GM12878 (cell line): ENCODE data around the gene BRF1. TPM values are rescaled to one million over a fixed set of nuclear protein-coding genes. Genes with fewer than 3 reads are reported as not detected.

Experiments
- BCL11A ChIP-seq: IDR thresholded peaks from 2 replicates; pipeline ENCODE4 v1.6.1; 2011; ENCODE audit warnings: low read depth, low read length
- CBFB ChIP-seq: IDR thresholded peaks from 2 replicates; pipeline ENCODE4 v1.6.1; 2016; ENCODE audit warnings: antibody characterized with exemption, low read depth
- CHD2 ChIP-seq: IDR thresholded peaks from 2 replicates; pipeline ENCODE4 v1.6.1; 2011; ENCODE audit warnings: low read depth, low read length, improper control_type of control experiment, borderline replicate concordance
- CHD4 ChIP-seq: fragments of 200-600 bp; sonication (generic); IDR thresholded peaks from 2 replicates; pipeline ENCODE4 v1.6.1; 2016; ENCODE audit warnings: mild to moderate bottlenecking
- EED ChIP-seq: sonication (generic); IDR thresholded peaks from 2 replicates; pipeline ENCODE4 v1.6.1; 2016; ENCODE audit warnings: antibody characterized with exemption, low read depth
- FOXK2 ChIP-seq: fragments of 450-650 bp; IDR thresholded peaks from 2 replicates; pipeline ENCODE4 v1.6.1; 2017; ENCODE audit warnings: mild to moderate bottlenecking, moderate library complexity
- HDGF ChIP-seq: fragments of 450-650 bp; IDR thresholded peaks from 2 replicates; pipeline ENCODE4 v1.6.1; 2016; ENCODE audit warnings: antibody characterized with exemption
- MLLT1 ChIP-seq: fragments of 450-650 bp; IDR thresholded peaks from 2 replicates; pipeline ENCODE4 v1.6.1; 2016; ENCODE audit warnings: mild to moderate bottlenecking
- MYB ChIP-seq: fragments of 150-350 bp; IDR thresholded peaks from 2 replicates; pipeline ENCODE4 v1.6.1; 2014; ENCODE audit warnings: mild to moderate bottlenecking, low read depth, low read length, borderline replicate concordance
- NR2C2 ChIP-seq: IDR thresholded peaks from 2 replicates; pipeline ENCODE4 v1.6.1; 2011; ENCODE audit warnings: borderline replicate concordance, low read depth; ENCODE audit not compliant: control insufficient read depth, insufficient read length
- NRF1 ChIP-seq: conservative IDR thresholded peaks from 2 replicates; pipeline ENCODE4 v1.6.1; 2011; ENCODE audit warnings: mild to moderate bottlenecking, low read depth, low read length, improper control_type of control experiment
- PRDM15 ChIP-seq: fragments of 450-650 bp; formaldehyde crosslinking; IDR thresholded peaks from 2 replicates; pipeline ENCODE4 v1.4.0; 2020; ENCODE audit warnings: mild to moderate bottlenecking, moderate library complexity
- SMARCA5 ChIP-seq: fragments of 450-650 bp; IDR thresholded peaks from 2 replicates; pipeline ENCODE4 v1.6.1; 2017; ENCODE audit warnings: mild to moderate bottlenecking
- SREBF1 ChIP-seq: IDR thresholded peaks from 2 replicates; pipeline ENCODE4 v1.6.1; 2012; ENCODE audit warnings: mild to moderate bottlenecking, low read length
- SREBF2 ChIP-seq: IDR thresholded peaks from 2 replicates; pipeline ENCODE4 v1.6.1; 2012; ENCODE audit warnings: mild to moderate bottlenecking, low read length
- ZNF622 ChIP-seq: fragments of 450-650 bp; IDR thresholded peaks from 2 replicates; pipeline ENCODE4 v1.6.1; 2017; ENCODE audit warnings: mild to moderate bottlenecking, inconsistent platforms
- polyA plus RNA-seq, 11 experiments: library from polyadenylated mRNA; depleted of rRNA in 4 of 11; unstranded in 6 of 11; stranded (reverse) in 5 of 11; fragments of >200 nt; fragmentation: Nextera tagmentation in 4 of 11; fragmentation: Illumina TruSeq in 1 of 11; extraction: Ambion mirVana in 4 of 11; extraction: Trizol in 1 of 11; gene quantifications; 1 replicate in 1 of 11; 2 replicates in 10 of 11; pipeline versions ENCODE4 v1.2.1 to v1.2.3, GENCODE V29; 2011 to 2016; ENCODE audit warnings: inconsistent platforms in 2 of 11, missing spikeins in 2 of 11, low read depth in 1 of 11
- total RNA-seq, 4 experiments: library from RNA; depleted of rRNA in 3 of 4; stranded (reverse); fragments of >200 nt in 3 of 4; fragmentation: Illumina TruSeq in 1 of 4; extraction: Trizol in 1 of 4; gene quantifications; 2 replicates each; pipeline versions ENCODE4 v1.2.1 to v1.2.3, GENCODE V29; 2013 to 2021
- TF ChIP-seq, protein P1 (sequence below): IDR thresholded peaks from 2 replicates; pipeline ENCODE4 v1.6.1; 2011; ENCODE audit warnings: borderline replicate concordance, low read depth, mild to moderate bottlenecking, moderate library complexity, mixed read lengths, low read length; ENCODE audit not compliant: insufficient read depth; ENCODE audit errors: extremely low read length
- TF ChIP-seq, protein P2 (sequence below): IDR thresholded peaks from 2 replicates; pipeline ENCODE4 v1.6.1; 2011; ENCODE audit warnings: mild to moderate bottlenecking, low read depth, low read length, moderate library complexity; ENCODE audit not compliant: insufficient replicate concordance
- TF ChIP-seq, protein P3 (sequence below): fragments of 450-650 bp; IDR thresholded peaks from 2 replicates; pipeline ENCODE4 v1.6.1; 2018; ENCODE audit warnings: borderline replicate concordance, mild to moderate bottlenecking; ENCODE audit not compliant: partially characterized antibody
- TF ChIP-seq, protein P4 (sequence below): fragments of 150-350 bp; IDR thresholded peaks from 2 replicates; pipeline ENCODE4 v1.6.1; 2014; ENCODE audit warnings: mild to moderate bottlenecking, low read depth, low read length

The BRF1 gene
- total and polyA plus RNA-seq, 10 of the 15 experiments (the other 5 are each of a cell fraction or from before 2014, with no cell fraction given) = 0.21 to 33.5 (median 10.7) TPM

DNA sequence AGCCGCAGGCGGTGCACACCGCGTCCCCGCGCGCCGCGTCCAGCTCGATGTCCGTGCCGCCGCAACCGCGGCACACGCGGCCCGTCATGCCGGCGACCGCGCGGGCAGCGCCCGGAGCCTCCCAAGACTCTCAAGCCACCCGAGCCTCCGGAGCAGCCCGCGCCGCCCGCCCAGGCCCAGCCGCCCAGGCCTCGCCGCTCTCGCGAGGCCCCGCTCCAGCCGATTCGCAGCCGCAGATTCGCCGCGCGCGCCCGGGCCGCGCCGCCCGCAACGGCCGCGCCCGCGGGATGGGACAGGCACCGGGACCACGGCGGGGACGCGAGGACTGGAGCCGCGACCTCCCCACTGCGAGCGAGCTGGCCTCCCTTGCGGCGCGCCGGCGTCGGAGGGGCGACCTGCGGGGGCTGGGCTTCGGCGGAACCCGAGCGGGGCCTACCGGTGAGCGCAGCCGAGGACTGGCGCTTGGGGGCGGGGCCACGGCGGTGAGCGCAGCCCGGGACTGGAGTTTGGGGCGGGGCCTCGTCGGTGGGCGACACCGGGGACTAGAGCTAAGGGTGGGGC is at the start of gene BRF1 (continued):
- TF ChIP-seq, protein P1, sequence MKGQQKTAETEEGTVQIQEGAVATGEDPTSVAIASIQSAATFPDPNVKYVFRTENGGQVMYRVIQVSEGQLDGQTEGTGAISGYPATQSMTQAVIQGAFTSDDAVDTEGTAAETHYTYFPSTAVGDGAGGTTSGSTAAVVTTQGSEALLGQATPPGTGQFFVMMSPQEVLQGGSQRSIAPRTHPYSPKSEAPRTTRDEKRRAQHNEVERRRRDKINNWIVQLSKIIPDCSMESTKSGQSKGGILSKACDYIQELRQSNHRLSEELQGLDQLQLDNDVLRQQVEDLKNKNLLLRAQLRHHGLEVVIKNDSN = no peak
- TF ChIP-seq SREBF2 (no peak), NR2C2 (no peak), CBFB (no peak), SREBF1 (no peak), MLLT1 (no peak), MYB (no peak), EED (no peak), FOXK2 (no peak), CHD2 (peak; percentile 96), NRF1 (no peak), CHD4 (no peak), BCL11A (no peak), PRDM15 (CRISPR knock-in tag) (no peak), SMARCA5 (peak; percentile 89), HDGF (no peak), ZNF622 (no peak)
- TF ChIP-seq, protein P2, sequence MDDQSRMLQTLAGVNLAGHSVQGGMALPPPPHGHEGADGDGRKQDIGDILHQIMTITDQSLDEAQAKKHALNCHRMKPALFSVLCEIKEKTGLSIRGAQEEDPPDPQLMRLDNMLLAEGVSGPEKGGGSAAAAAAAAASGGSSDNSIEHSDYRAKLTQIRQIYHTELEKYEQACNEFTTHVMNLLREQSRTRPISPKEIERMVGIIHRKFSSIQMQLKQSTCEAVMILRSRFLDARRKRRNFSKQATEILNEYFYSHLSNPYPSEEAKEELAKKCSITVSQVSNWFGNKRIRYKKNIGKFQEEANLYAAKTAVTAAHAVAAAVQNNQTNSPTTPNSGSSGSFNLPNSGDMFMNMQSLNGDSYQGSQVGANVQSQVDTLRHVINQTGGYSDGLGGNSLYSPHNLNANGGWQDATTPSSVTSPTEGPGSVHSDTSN = no peak
- TF ChIP-seq, protein P3, sequence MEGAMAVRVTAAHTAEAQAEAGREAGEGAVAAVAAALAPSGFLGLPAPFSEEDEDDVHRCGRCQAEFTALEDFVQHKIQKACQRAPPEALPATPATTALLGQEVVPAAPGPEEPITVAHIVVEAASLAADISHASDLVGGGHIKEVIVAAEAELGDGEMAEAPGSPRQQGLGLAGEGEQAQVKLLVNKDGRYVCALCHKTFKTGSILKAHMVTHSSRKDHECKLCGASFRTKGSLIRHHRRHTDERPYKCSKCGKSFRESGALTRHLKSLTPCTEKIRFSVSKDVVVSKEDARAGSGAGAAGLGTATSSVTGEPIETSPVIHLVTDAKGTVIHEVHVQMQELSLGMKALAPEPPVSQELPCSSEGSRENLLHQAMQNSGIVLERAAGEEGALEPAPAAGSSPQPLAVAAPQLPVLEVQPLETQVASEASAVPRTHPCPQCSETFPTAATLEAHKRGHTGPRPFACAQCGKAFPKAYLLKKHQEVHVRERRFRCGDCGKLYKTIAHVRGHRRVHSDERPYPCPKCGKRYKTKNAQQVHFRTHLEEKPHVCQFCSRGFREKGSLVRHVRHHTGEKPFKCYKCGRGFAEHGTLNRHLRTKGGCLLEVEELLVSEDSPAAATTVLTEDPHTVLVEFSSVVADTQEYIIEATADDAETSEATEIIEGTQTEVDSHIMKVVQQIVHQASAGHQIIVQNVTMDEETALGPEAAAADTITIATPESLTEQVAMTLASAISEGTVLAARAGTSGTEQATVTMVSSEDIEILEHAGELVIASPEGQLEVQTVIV = no peak
- TF ChIP-seq, protein P4, sequence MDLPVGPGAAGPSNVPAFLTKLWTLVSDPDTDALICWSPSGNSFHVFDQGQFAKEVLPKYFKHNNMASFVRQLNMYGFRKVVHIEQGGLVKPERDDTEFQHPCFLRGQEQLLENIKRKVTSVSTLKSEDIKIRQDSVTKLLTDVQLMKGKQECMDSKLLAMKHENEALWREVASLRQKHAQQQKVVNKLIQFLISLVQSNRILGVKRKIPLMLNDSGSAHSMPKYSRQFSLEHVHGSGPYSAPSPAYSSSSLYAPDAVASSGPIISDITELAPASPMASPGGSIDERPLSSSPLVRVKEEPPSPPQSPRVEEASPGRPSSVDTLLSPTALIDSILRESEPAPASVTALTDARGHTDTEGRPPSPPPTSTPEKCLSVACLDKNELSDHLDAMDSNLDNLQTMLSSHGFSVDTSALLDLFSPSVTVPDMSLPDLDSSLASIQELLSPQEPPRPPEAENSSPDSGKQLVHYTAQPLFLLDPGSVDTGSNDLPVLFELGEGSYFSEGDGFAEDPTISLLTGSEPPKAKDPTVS = no peak
